Measurements from ENCODE around the gene TXNIP. TPM values are rescaled to one million over a fixed set of nuclear protein-coding genes. Genes with fewer than 3 reads are reported as not detected.

Gene TXNIP
- total and polyA plus RNA-seq, 2 donors: 336 to 1,022 TPM

DNA sequence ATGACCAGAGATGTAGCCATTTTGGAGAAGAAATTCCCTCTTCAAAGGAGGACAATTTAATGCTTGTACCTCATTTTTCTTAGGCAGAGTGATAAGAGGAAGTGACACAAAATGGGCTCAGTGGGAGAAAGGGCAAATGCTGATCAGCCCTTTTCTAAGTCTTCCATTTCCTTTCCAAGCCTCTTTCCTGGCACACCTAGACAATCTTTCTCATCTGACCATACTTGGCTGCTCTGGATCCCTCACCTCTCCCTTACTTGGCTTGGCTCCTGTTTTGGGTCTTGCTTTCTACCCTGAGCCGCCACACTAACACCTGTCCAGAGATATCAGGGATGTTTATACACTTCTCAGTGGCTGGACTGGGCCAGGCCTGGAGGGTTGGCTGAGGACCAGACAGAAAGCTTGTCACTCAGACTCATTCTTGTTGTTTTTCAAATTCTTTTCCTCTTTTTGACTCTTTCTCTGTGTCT lies 13.1 kb downstream of the TXNIP start:
- no peaks in the 10 kb centered on the region for H3K27me3 ChIP-seq (ENCODE audit: control insufficient read depth in 2 of 2, insufficient read depth in 1 of 2, low read length in 1 of 2)
- no peaks in the 10 kb centered on the region for H3K9me3 ChIP-seq (ENCODE audit: control insufficient read depth in 2 of 2, insufficient read depth in 1 of 2, low read length in 1 of 2)
- H3K4me3 ChIP-seq (ENCODE audit: low read length in 2 of 2): no peak overlapping the region
- H3K27ac ChIP-seq (ENCODE audit: low read depth in 1 of 2, low read length in 1 of 2): peak overlapping the region; percentile 42 to 77
- H3K36me3 ChIP-seq (ENCODE audit: control insufficient read depth in 2 of 2, insufficient read depth in 2 of 2, low read length in 1 of 2): no peaks in the 10 kb centered on the region
- DNase-seq (ENCODE audit: low read depth in 6 of 9, low spot score in 9 of 9): no peak
- peaks cover 26 to 72% of the 10 kb centered on the region in 2 donors for H3K4me1 ChIP-seq (ENCODE audit: control insufficient read depth in 2 of 2, insufficient read depth in 2 of 2, low read length in 2 of 2)
- 100% methylated on average over 1 of the region's 1 CpG for WGBS

- Histone ChIP-seq H3K27me3 (ENCODE audit: control insufficient read depth in 2 of 2, insufficient read depth in 1 of 2, low read length in 1 of 2) (no peaks in the 10 kb centered on the region), H3K4me3 (ENCODE audit: low read length in 2 of 2) (no peak overlapping the region), H3K4me1 (ENCODE audit: control insufficient read depth in 2 of 2, insufficient read depth in 2 of 2, low read length in 2 of 2) (peaks cover 34 to 82% of the 10 kb centered on the region in 2 donors), H3K9me3 (ENCODE audit: control insufficient read depth in 2 of 2, insufficient read depth in 1 of 2, low read length in 1 of 2) (no peaks in the 10 kb centered on the region), H3K27ac (ENCODE audit: low read depth in 1 of 2, low read length in 1 of 2) (peak overlapping the region; percentile 11 to 39), H3K36me3 (ENCODE audit: control insufficient read depth in 2 of 2, insufficient read depth in 2 of 2, low read length in 1 of 2) (no peaks in the 10 kb centered on the region)
- no peak for DNase-seq (ENCODE audit: low read depth in 6 of 9, low spot score in 9 of 9)
- 93% methylated on average over 6 of the region's 6 CpGs for WGBS
Observed at GRCh38 chr1:145982010-145982723, 14.2 kb downstream of the TXNIP start.

- H3K36me3 ChIP-seq (ENCODE audit: control insufficient read depth in 2 of 2, insufficient read depth in 2 of 2, low read length in 1 of 2): no peaks in the 10 kb centered on the region
- H3K27me3 ChIP-seq (ENCODE audit: control insufficient read depth in 2 of 2, insufficient read depth in 1 of 2, low read length in 1 of 2): no peaks in the 10 kb centered on the region
- 96% methylated on average over 1 of the region's 1 CpG for WGBS
- H3K4me1 ChIP-seq (ENCODE audit: control insufficient read depth in 2 of 2, insufficient read depth in 2 of 2, low read length in 2 of 2): peaks cover 34 to 78% of the 10 kb centered on the region in 2 donors
- peak overlapping the region in 1 of 2 donors; percentile 16 for H3K4me3 ChIP-seq (ENCODE audit: low read length in 2 of 2)
- H3K9me3 ChIP-seq (ENCODE audit: control insufficient read depth in 2 of 2, insufficient read depth in 1 of 2, low read length in 1 of 2): no peaks in the 10 kb centered on the region
- no peak for DNase-seq (ENCODE audit: low read depth in 6 of 9, low spot score in 9 of 9)
- H3K27ac ChIP-seq (ENCODE audit: low read depth in 1 of 2, low read length in 1 of 2): peak overlapping the region; percentile 85 to 98
Observed at GRCh38 chr1:145980457-145980994, 15.9 kb downstream of the TXNIP start.

- DNase-seq (ENCODE audit: low read depth in 6 of 9, low spot score in 9 of 9): peak in 1 of 9 donors; percentile 72
- no peaks in the 10 kb centered on the region for H3K9me3 ChIP-seq (ENCODE audit: control insufficient read depth in 2 of 2, insufficient read depth in 1 of 2, low read length in 1 of 2)
- H3K36me3 ChIP-seq (ENCODE audit: control insufficient read depth in 2 of 2, insufficient read depth in 2 of 2, low read length in 1 of 2): no peaks in the 10 kb centered on the region
- WGBS: 32% methylated on average over 7 of the region's 7 CpGs
- H3K4me1 ChIP-seq (ENCODE audit: control insufficient read depth in 2 of 2, insufficient read depth in 2 of 2, low read length in 2 of 2): peaks cover 31 to 71% of the 10 kb centered on the region in 2 donors
- H3K4me3 ChIP-seq (ENCODE audit: low read length in 2 of 2): peak overlapping the region in 1 of 2 donors; percentile 38
- peak overlapping the region; percentile 96 to 98 for H3K27ac ChIP-seq (ENCODE audit: low read depth in 1 of 2, low read length in 1 of 2)
- no peaks in the 10 kb centered on the region for H3K27me3 ChIP-seq (ENCODE audit: control insufficient read depth in 2 of 2, insufficient read depth in 1 of 2, low read length in 1 of 2)
Observed at GRCh38 chr1:145979746-145980456, 16.5 kb downstream of the TXNIP start.

DNA sequence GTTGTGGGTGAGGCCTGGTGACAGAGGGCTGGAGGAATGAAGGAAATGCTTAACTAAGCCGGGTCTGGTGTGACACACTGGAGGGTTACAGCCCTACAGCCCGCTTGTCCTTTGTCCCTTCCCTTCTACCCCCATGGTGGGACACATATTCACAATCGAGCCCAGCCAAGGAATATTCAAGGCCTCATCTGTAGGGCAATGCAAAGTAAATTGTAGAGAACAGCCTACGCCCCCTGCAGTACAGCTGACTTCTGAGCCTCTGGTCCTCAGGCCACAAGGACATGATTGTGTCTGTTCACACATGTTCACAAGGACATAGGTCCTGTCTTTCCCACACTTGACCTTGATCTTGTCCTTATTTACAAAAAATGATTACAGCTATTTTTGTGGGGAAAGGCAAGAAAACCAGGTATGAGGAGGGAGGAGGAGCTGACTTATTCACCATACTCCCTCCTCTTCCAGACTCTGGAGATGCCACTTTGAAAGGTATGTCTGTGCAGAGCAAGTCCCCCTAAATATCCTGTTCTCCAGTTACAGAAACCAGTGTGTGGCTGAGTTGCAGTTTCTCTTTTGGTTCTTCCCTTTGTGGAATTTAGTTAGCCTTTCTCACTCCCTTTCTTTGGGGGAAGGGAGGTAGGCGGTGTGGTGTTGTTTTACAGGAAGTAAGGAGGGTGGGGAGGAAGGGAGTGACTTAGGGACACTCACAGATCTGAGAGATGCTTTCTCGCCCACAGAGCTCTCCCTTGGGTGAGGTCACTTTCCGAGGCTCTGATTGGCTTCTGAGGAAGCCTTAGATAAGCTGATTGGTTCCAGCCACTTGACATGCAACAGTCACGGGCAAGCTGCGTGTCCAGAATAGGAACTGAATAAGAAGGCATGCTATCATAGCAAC lies 17.3 kb downstream of the TXNIP start:
- Histone ChIP-seq H3K36me3 (ENCODE audit: control insufficient read depth in 2 of 2, insufficient read depth in 2 of 2, low read length in 1 of 2) (no peaks in the 10 kb centered on the region), H3K4me1 (ENCODE audit: control insufficient read depth in 2 of 2, insufficient read depth in 2 of 2, low read length in 2 of 2) (peaks cover 31 to 65% of the 10 kb centered on the region in 2 donors), H3K27ac (ENCODE audit: low read depth in 1 of 2, low read length in 1 of 2) (peak overlapping the region; percentile 96 to 98), H3K27me3 (ENCODE audit: control insufficient read depth in 2 of 2, insufficient read depth in 1 of 2, low read length in 1 of 2) (no peaks in the 10 kb centered on the region), H3K9me3 (ENCODE audit: control insufficient read depth in 2 of 2, insufficient read depth in 1 of 2, low read length in 1 of 2) (no peaks in the 10 kb centered on the region), H3K4me3 (ENCODE audit: low read length in 2 of 2) (peak overlapping the region; percentile 22 to 38)
- 25% methylated on average over 9 of the region's 9 CpGs for WGBS
- DNase-seq (ENCODE audit: low read depth in 6 of 9, low spot score in 9 of 9): peak in 5 of 9 donors; percentile 50 to 90 (median 74)

- Histone ChIP-seq H3K4me1 (ENCODE audit: control insufficient read depth in 2 of 2, insufficient read depth in 2 of 2, low read length in 2 of 2) (peaks cover 31 to 63% of the 10 kb centered on the region in 2 donors), H3K36me3 (ENCODE audit: control insufficient read depth in 2 of 2, insufficient read depth in 2 of 2, low read length in 1 of 2) (no peaks in the 10 kb centered on the region), H3K9me3 (ENCODE audit: control insufficient read depth in 2 of 2, insufficient read depth in 1 of 2, low read length in 1 of 2) (no peaks in the 10 kb centered on the region), H3K27me3 (ENCODE audit: control insufficient read depth in 2 of 2, insufficient read depth in 1 of 2, low read length in 1 of 2) (no peaks in the 10 kb centered on the region), H3K4me3 (ENCODE audit: low read length in 2 of 2) (peak overlapping the region in 1 of 2 donors; percentile 38), H3K27ac (ENCODE audit: low read depth in 1 of 2, low read length in 1 of 2) (peak overlapping the region; percentile 96 to 98)
- DNase-seq (ENCODE audit: low read depth in 6 of 9, low spot score in 9 of 9): no peak
Observed at GRCh38 chr1:145978471-145978853, 17.9 kb downstream of the TXNIP start.

DNA sequence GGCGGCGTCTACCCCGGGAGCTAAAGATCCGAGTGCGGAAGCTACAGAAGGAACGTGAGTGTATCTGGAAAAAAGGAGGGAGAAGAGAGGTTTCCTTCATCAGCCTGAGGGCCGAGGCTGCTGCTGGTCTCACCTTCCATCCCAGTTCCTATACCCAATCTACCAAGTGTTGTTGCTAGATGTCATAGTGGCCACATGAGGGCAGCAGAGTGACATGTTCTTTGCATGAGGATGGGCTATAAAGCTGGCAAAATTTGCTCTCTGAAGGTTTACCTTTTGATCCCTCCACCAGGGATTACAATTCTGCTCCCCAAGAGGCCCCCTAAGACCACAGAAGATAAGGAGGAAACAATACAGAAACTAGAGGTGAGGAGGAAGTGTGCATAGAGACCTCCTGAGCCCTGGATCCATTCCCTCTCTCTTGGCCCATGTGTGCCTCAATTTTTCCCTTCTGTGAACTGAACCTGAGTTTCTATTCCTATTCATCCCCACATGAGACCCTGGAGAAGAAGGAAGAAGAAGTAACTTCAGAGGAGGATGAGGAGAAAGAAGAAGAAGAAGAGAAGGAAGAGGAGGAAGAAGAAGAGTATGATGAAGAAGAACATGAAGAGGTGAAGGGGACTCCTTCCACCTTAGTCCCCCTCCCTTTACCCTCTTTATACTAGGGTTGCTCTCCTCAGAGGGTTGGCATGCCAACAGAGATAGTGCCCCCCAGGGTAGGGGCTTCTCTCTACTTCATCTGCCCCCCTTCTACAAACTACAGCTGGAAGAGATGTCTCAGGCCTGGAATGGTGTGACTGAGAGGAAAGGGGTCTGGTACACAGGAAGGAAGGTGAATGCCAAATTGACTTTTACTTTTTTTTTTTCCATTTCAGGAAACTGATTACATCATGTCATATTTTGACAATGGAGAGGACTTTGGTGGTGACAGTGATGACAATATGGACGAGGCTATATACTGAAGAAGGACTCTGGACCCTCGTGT lies 18.6 kb downstream of the TXNIP start:
- Histone ChIP-seq H3K9me3 (ENCODE audit: control insufficient read depth in 2 of 2, insufficient read depth in 1 of 2, low read length in 1 of 2) (no peaks in the 10 kb centered on the region), H3K4me1 (ENCODE audit: control insufficient read depth in 2 of 2, insufficient read depth in 2 of 2, low read length in 2 of 2) (peaks cover 31 to 57% of the 10 kb centered on the region in 2 donors), H3K4me3 (ENCODE audit: low read length in 2 of 2) (peak overlapping the region in 1 of 2 donors; percentile 10), H3K36me3 (ENCODE audit: control insufficient read depth in 2 of 2, insufficient read depth in 2 of 2, low read length in 1 of 2) (no peaks in the 10 kb centered on the region), H3K27me3 (ENCODE audit: control insufficient read depth in 2 of 2, insufficient read depth in 1 of 2, low read length in 1 of 2) (no peaks in the 10 kb centered on the region), H3K27ac (ENCODE audit: low read depth in 1 of 2, low read length in 1 of 2) (peak overlapping the region; percentile 96 to 98)
- WGBS: 28% methylated on average over 9 of the region's 9 CpGs
- DNase-seq (ENCODE audit: low read depth in 6 of 9, low spot score in 9 of 9): peak in 5 of 9 donors; percentile 75 to 91 (median 87)

DNA sequence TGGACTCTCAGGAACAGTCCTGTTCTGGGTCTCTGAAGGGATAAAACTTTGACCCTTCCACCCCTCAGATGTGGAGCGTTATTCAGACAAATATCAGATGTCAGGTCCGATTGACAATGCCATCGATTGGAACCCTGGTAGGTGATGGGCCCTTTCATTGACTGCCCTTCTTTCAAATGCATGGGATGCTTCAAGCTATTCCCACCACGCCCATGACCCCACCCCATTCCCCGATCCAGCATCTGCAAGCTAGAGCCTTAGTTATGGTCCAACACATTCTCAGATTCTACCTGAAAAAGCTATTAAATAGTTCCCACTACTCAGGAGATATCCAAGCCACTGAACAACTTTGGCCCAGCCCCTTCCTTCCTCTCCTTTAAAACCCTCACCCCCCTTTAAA lies 19.4 kb downstream of the TXNIP start:
- Histone ChIP-seq H3K27ac (ENCODE audit: low read depth in 1 of 2, low read length in 1 of 2) (no peak overlapping the region), H3K4me3 (ENCODE audit: low read length in 2 of 2) (no peak overlapping the region), H3K27me3 (ENCODE audit: control insufficient read depth in 2 of 2, insufficient read depth in 1 of 2, low read length in 1 of 2) (no peaks in the 10 kb centered on the region), H3K4me1 (ENCODE audit: control insufficient read depth in 2 of 2, insufficient read depth in 2 of 2, low read length in 2 of 2) (peaks cover 31 to 50% of the 10 kb centered on the region in 2 donors), H3K9me3 (ENCODE audit: control insufficient read depth in 2 of 2, insufficient read depth in 1 of 2, low read length in 1 of 2) (no peaks in the 10 kb centered on the region), H3K36me3 (ENCODE audit: control insufficient read depth in 2 of 2, insufficient read depth in 2 of 2, low read length in 1 of 2) (no peaks in the 10 kb centered on the region)
- 93% methylated on average over 5 of the region's 5 CpGs for WGBS
- DNase-seq (ENCODE audit: low read depth in 6 of 9, low spot score in 9 of 9): no peak

Data from thymus (tissue), 11 donors.